Suprapubic skin (tissue), 4 donors: ENCODE results near the gene ZNF501.

Experiments
- CTCF ChIP-seq, 2 donors: fragments of 200-600 bp in 1 of 2; fragments of 450-650 bp in 1 of 2; sonication (generic) in 1 of 2; IDR thresholded peaks; one replicate each; pipeline ENCODE4 v1.5.1; 2016 to 2019; ENCODE audit warnings: antibody characterized with exemption in 2 of 2, mild to moderate bottlenecking in 1 of 2, moderate library complexity in 1 of 2
- EP300 ChIP-seq: sonication (generic); formaldehyde crosslinking; IDR thresholded peaks from one replicate; pipeline ENCODE4 v1.6.1; 2017; ENCODE audit warnings: antibody characterized with exemption
- POLR2AphosphoS5 ChIP-seq, 3 donors: sonication (generic); formaldehyde crosslinking; IDR thresholded peaks; one replicate each; pipeline ENCODE4 v1.6.1; 2017; ENCODE audit warnings: antibody characterized with exemption in 3 of 3

- TF ChIP-seq EP300 = no peak
- TF ChIP-seq CTCF (IDR thresholded peaks at IDR 0.05) = no peak
- no peak for TF ChIP-seq POLR2AphosphoS5 (IDR thresholded peaks at IDR 0.05)
These were observed 32.8 kb downstream of the ZNF501 start for GRCh38 chr3:44762170-44762677.
